HG03521 (cell line): ENCODE data around the gene ZNF681.
"Not testable (repeated sequence)": the region's sequence is repeated elsewhere in the genome, so short reads cannot be mapped to it uniquely, and the experiment has no call there.

Experiments
- ATAC-seq: cut with Tn5 transposase; IDR thresholded peaks from one replicate; pipeline ENCODE4 v1.9.1; 2021; ENCODE audit warnings: mild to moderate bottlenecking, moderate library complexity; ENCODE audit not compliant: unreplicated experiment

The ZNF681 gene

DNA sequence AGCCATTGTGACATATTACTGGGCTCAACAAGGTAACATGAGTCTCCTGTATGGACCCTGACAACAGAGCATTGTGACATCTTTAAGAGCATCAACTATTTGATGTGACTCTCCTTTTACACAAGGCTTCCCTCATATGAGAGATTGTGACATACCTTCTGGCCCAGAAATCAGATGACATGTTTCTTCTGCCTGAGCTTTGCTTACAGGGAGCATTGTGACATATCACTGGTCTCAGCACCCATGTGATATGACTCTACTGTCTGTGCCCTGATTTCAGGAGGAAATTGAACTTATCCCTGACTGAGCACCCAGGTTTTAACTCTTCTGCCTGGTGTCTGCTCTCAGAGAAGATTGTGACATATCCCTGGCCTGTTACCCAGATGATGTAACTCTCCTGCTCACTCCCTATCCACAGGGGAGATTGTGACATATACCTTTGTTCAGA is 15.9 kb upstream of the ZNF681 start:
- ATAC-seq, result no peak

DNA sequence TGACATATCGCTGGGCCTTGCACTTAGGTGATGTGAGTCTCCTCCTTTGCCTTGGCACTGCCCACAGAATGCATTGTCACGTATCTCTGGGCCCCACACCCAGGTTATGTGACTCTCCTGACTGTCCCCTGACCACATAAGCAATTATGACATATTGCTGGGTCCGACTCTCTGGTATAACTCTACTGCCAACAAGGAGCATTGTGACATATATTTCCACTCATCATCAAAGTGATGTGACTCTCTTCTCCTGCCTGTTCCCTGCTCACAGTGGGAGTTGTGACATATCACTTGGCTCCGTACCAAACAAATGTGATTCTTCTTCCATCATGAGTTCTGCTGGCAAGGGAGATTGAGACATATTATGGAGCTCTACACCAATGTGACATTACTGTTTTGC is 15.4 kb upstream of the ZNF681 start:
- no peak for ATAC-seq

GRCh38 chr19:23772675-23773063 is 14.0 kb upstream of the ZNF681 start:
- ATAC-seq, result no peak

- no peak for ATAC-seq
These were observed 13.3 kb upstream of the ZNF681 start for GRCh38 chr19:23771761-23772674.

- ATAC-seq, result no peak
These were observed 12.6 kb upstream of the ZNF681 start for GRCh38 chr19:23771316-23771715.

- no peak for ATAC-seq
These were observed 12.1 kb upstream of the ZNF681 start for GRCh38 chr19:23770672-23771250.

DNA sequence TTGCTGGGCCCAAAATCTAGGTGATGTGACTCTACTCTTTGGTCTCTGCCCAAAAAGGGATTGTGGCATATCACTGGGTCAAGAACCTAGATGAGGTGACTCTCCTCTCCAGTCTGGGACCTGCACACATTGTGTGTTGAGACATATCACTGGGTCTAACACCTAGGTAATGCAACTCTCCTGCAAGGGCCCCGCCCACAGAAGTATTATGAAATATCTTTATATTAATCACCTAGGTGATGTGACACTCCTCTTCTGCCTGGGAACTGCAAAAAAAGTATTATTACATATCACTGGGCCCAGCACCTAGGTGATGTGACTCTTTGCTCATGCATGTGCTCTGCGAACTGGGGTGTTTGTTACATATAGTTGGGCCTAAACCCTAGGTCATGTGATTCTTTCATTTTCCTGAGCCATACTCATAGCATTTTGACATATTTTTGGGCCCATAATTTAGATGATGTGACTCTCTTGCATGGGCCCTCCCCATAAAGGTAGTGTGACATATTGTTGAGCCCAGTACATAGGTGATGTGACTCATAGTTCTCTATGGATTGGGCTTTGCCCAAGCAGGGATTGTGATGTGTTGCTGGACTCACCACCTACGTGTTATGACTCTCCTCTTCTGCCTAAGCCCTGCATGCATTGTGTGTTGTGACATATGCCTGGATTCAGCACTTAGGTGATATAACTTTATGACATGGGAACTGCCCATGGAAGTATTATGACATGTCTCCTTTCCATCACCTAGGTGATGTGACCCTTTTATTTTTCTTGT is 11.2 kb upstream of the ZNF681 start:
- ATAC-seq, result no peak

DNA sequence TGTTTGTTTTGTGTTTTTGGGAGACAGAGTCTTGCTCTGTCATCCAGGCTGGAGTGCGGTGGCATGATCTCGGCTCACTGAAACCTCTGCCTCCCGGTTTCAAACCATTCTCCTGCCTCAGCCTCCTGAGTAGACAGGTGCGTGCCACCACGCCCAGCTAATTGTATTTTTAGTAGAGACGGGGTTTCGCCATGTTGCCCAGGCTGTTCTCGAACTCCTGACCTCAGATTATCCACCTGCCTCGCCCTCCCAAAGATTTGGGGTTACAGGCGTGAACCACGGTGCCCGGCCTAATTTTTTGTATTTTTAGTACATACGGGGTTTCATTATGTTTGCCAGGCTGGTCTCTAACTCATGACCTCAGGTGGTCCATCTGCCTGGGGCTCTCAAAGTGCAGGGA is 8.3 kb upstream of the ZNF681 start:
- ATAC-seq, result no peak

DNA sequence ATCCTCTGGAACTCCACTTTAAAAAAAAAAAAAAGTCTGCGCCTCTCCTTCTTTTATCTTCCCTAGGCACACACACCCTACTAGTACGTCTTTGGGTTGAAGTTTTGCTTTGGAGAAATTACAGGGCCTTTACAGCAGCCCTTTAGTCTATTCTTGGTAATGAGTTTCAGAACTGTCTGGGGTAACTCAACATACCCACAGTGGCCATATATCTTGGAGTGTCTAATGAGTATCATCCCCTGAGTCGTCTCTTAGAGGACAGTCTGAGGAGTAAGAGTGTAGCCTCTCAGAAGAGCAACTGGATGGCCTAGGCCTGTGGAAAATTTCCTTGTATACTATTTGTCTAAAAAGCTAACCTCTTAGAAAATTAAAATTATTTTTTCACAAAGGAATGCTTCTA is 6.1 kb upstream of the ZNF681 start:
- ATAC-seq, result no peak

- ATAC-seq, result no peak
These were observed 4.4 kb upstream of the ZNF681 start for GRCh38 chr19:23762884-23763711.

- ATAC-seq, result no peak
These were observed 3.8 kb upstream of the ZNF681 start for GRCh38 chr19:23762548-23762883.

DNA sequence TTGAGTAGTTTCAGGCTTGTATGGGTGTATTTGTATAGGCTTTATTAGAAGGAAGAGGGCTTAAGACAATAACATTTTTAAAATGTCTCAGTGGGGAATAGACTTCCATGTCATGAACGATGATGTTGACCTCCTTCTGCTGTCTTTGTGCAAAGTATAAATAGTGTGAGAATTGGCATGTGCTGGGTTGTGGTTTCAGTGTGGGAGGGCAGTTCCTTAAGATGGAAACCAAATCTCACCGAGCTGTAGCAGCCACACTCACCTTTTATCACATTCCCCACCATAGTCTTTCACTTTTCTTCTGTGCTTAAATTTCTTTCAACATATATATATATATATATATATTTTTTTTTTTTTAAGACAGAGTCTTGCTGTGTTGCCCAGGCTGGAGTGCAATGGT is 1.6 kb upstream of the ZNF681 start:
- ATAC-seq, result not testable (repeated sequence)

GRCh38 chr19:23743633-23744232 is 15.0 kb downstream of the ZNF681 start:
- not testable (repeated sequence) for ATAC-seq

DNA sequence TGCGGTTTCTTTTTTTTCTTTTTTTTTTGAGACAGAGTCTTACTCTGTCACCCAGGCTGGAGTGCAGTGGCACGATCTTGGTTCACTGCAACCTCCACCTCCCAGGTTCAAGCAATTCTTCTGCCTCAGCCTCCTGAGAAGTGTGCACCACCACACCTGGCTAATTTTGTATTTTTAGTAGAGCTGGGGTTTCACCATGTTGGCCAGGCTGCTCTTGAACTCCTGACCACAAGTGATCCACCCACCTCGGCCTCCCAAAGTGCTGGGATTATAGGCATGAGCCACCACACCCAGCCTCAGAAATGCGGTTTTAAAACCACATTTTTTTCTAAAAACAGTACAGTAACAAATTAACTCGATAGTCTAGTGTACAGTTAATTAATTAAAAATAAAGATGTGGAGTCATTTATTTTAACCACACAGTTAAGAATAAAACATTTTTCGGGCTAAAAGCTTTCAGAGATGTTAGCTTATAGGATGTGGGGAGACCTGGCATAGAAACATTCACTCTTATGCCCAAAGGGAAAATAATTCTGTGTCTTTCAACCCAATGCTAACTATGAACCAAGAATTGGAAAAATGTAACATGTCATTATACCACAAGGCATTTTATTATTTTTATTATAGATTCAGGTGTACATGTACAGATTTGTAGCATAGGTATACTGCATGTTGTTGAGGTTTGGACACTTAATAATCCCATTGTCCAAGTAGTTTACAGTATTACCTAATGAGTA is 27.8 kb downstream of the ZNF681 start:
- ATAC-seq, result not testable (repeated sequence)

DNA sequence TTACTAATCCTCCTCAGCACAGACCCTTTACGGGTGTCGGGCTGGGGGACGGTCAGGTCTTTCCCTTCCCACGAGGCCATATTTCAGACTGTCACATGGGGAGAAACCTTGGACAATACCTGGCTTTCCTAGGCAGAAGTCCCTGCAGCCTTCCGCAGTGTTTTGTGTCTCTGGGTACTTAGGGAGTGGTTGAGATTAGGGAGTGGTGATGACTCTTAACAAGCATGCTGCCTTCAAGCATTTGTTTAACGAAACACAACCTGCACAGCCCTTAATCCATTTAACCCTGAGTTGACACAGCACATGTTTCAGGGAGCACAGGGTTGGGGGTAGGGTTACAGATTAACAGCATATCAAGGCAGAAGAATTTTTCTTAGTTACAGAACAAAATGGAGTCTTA is 34.5 kb downstream of the ZNF681 start:
- not testable (repeated sequence) for ATAC-seq

- no peak for ATAC-seq
These were observed 39.9 kb downstream of the ZNF681 start for GRCh38 chr19:23718802-23719201.

DNA sequence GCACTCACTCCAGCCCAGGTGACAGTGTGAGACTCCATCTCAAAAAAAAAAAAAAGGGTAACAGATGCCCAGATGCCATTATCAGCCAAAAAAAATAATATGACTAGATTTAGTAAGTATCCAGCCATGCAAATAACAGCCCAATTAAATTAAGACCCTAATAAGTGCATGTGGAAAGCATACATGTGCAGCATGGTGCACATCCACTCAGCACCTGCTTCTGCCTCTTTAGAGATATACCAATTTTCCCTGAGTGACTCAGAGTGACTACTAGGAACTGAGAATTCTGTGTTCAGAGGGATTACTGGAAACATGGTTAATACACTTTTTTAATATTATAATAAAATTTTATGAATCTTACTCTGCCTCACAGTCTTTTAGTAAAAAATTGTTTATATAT is 41.9 kb downstream of the ZNF681 start:
- no peak for ATAC-seq

- no peak for ATAC-seq
These were observed 49.3 kb downstream of the ZNF681 start for GRCh38 chr19:23709347-23709746.

GRCh38 chr19:23706657-23707056 is 52.0 kb downstream of the ZNF681 start:
- ATAC-seq, result no peak

DNA sequence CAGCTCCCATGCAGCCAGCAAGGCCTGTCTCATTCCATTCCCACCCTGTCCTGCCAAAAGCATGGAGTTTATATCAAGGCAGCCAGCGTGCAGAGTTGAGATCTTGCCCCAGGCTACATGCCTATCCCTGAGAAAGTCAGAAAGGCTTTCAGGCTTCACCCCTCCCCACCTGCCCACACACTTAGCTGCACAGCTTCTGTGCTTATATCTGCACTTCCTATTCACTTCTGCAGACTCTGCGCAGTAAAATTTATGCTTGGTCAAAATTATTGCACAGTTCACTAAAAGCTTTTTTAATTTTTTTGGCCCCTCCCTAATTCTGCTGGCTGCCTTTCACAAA is 59.2 kb downstream of the ZNF681 start:
- no peak for ATAC-seq
